CD1c-positive myeloid dendritic cell (primary cell): Measurements from ENCODE around the gene USP17L5.
"Not testable (repeated sequence)": the region's sequence is repeated elsewhere in the genome, so short reads cannot be mapped to it uniquely, and the experiment has no call there.

Experiments
- DNase-seq: peaks from one replicate; pipeline ENCODE4 v3.0.0-alpha.2; 2016; ENCODE audit errors: extremely low spot score

The USP17L5 gene

GRCh38 chr4:9339103-9339502 is at the start of gene USP17L5:
USP17L5 (plus strand) TSS chr4:9339403; CDS start chr4:9339403, 0 bp downstream.
- DNase-seq, result not testable (repeated sequence)

GRCh38 chr4:9324191-9324590 is 15.0 kb upstream of the USP17L5 start:
- not testable (repeated sequence) for DNase-seq

GRCh38 chr4:9324865-9325264 is 14.3 kb upstream of the USP17L5 start, which contains the start of gene USP17L24:
USP17L24 (plus strand) TSS chr4:9325165; CDS start chr4:9325165, 0 bp downstream.
- DNase-seq, result not testable (repeated sequence)

- DNase-seq, result not testable (repeated sequence)
Observed at GRCh38 chr4:9329611-9330010, 9.6 kb upstream of the USP17L5 start, which contains the start of gene USP17L25. USP17L25 (plus strand) TSS chr4:9329911; CDS start chr4:9329911, 0 bp downstream.

GRCh38 chr4:9334358-9334757 is 4.8 kb upstream of the USP17L5 start, which contains the start of gene USP17L26:
USP17L26 (plus strand) TSS chr4:9334658; CDS start chr4:9334658, 0 bp downstream.
- not testable (repeated sequence) for DNase-seq

- DNase-seq, result not testable (repeated sequence)
Observed at GRCh38 chr4:9343848-9344247, 4.6 kb downstream of the USP17L5 start, which contains the start of gene USP17L27. USP17L27 (plus strand) TSS chr4:9344148; CDS start chr4:9344148, 0 bp downstream.

GRCh38 chr4:9348593-9348992 is 9.4 kb downstream of the USP17L5 start, which contains the start of gene USP17L28:
USP17L28 (plus strand) TSS chr4:9348893; CDS start chr4:9348893, 0 bp downstream.
- DNase-seq, result not testable (repeated sequence)

- DNase-seq, result not testable (repeated sequence)
Observed at GRCh38 chr4:9350866-9351265, 11.7 kb downstream of the USP17L5 start.

- DNase-seq, result not testable (repeated sequence)
Observed at GRCh38 chr4:9353338-9353737, 14.1 kb downstream of the USP17L5 start, which contains the start of gene USP17L29. USP17L29 (plus strand) TSS chr4:9353638; CDS start chr4:9353638, 0 bp downstream.

- DNase-seq, result not testable (repeated sequence)
Observed at GRCh38 chr4:9362829-9363228, 23.6 kb downstream of the USP17L5 start, which contains the start of gene USP17L30. USP17L30 (plus strand) TSS chr4:9363129; CDS start chr4:9363129, 0 bp downstream.

- not testable (repeated sequence) for DNase-seq
Observed at GRCh38 chr4:9379881-9380280, 40.7 kb downstream of the USP17L5 start.

- DNase-seq, result not testable (repeated sequence)
Observed at GRCh38 chr4:9381012-9381534, 41.9 kb downstream of the USP17L5 start.

- DNase-seq, result no peak
Observed at GRCh38 chr4:9384126-9384525, 44.9 kb downstream of the USP17L5 start.

GRCh38 chr4:9389001-9389400 is 49.8 kb downstream of the USP17L5 start:
- DNase-seq, result not testable (repeated sequence)
